H1 (cell line): ENCODE results near the gene GALT. TPM values are rescaled to one million over a fixed set of nuclear protein-coding genes. Genes with fewer than 3 reads are reported as not detected.

ENCODE experiments used
- CTCF ChIA-PET: fragments of 300-600 bp; sonication (Branson Sonifier 250); formaldehyde crosslinking; loops from one replicate; lab custom pipeline; 2021; ENCODE audit not compliant: partially characterized antibody; lab: Charles Lee
- POLR2A ChIA-PET: fragments of 300-600 bp; sonication (Branson Sonifier 250); formaldehyde crosslinking; loops from one replicate; lab custom pipeline; 2021; ENCODE audit warnings: inconsistent platforms; ENCODE audit not compliant: partially characterized antibody; lab: Charles Lee
- DNase-seq, 2 experiments: peaks; one replicate each; pipeline versions ENCODE4 v3.0.0 to v3.0.0-alpha.2; 2010 to 2022; ENCODE audit warnings: low spot score in 2 of 2, low read depth in 1 of 2, mixed read lengths in 1 of 2
- FAIRE-seq: peaks from 2 replicates; lab custom pipeline; 2011; peaks lifted over from hg19 to GRCh38; lab: Jason Lieb, UNC
- H2AFZ ChIP-seq: 2 replicates; pipeline ENCODE4 v1.8.1; 2012; ENCODE audit warnings: low read length, inconsistent platforms
- H2AK5ac ChIP-seq: 2 replicates; pipeline ENCODE4 v1.6.1; 2013; ENCODE audit warnings: low read depth, low read length
- H2BK120ac ChIP-seq: replicated peaks from 2 replicates; pipeline ENCODE3; 2013; ENCODE audit warnings: low read depth, low read length, inconsistent platforms
- H2BK12ac ChIP-seq: 2 replicates; pipeline ENCODE4 v1.6.1; 2013; ENCODE audit warnings: low read depth, low read length
- H2BK15ac ChIP-seq: 2 replicates; pipeline ENCODE4 v1.6.1; 2013; ENCODE audit warnings: low read length
- H2BK20ac ChIP-seq: 2 replicates; pipeline ENCODE4 v1.6.1; 2013; ENCODE audit warnings: low read length
- H2BK5ac ChIP-seq: 2 replicates; pipeline ENCODE4 v1.6.1; 2013; ENCODE audit warnings: low read depth, low read length
- H3K14ac ChIP-seq: 2 replicates; pipeline ENCODE4 v1.6.1; 2013; ENCODE audit warnings: inconsistent platforms; ENCODE audit not compliant: insufficient read length
- H3K18ac ChIP-seq: 2 replicates; pipeline ENCODE4 v1.6.1; 2013; ENCODE audit warnings: low read length; ENCODE audit errors: extremely low read depth
- H3K23ac ChIP-seq: 2 replicates; pipeline ENCODE4 v1.6.1; 2013; ENCODE audit warnings: inconsistent platforms; ENCODE audit not compliant: insufficient read length
- H3K23me2 ChIP-seq: 2 replicates; pipeline ENCODE4 v1.6.1; 2013; ENCODE audit warnings: low read depth, low read length
- H3K27ac ChIP-seq: 2 replicates; pipeline ENCODE4 v1.6.1; 2011; ENCODE audit warnings: low read depth, low read length, inconsistent platforms
- H3K27me3 ChIP-seq, 4 experiments: replicated peaks in 1 of 4; 1 replicate in 1 of 4; 2 replicates in 3 of 4; pipeline versions ENCODE4 v1.6.1 to v1.8.1; 2011 to 2013; ENCODE audit warnings: low read length in 3 of 4, mild to moderate bottlenecking in 3 of 4, inconsistent platforms in 2 of 4, mixed read lengths in 2 of 4, moderate library complexity in 1 of 4; ENCODE audit not compliant: control insufficient read depth in 3 of 4, insufficient read depth in 3 of 4; ENCODE audit errors: extremely low read depth in 1 of 4
- H3K36me3 ChIP-seq, 4 experiments: 2 replicates each; pipeline versions ENCODE4 v1.6.1 to v1.8.1; 2011 to 2013; ENCODE audit warnings: mild to moderate bottlenecking in 4 of 4, low read length in 3 of 4, moderate library complexity in 2 of 4, control low read depth in 1 of 4, inconsistent platforms in 1 of 4; ENCODE audit not compliant: insufficient read depth in 4 of 4, control insufficient read depth in 2 of 4
- H3K4ac ChIP-seq: replicated peaks from 2 replicates; pipeline ENCODE3; 2013; ENCODE audit warnings: low read length, low read depth, mixed read lengths, inconsistent platforms; ENCODE audit not compliant: insufficient read length
- H3K4me1 ChIP-seq, 4 experiments: replicated peaks in 1 of 4; 1 replicate in 1 of 4; 2 replicates in 3 of 4; pipeline versions ENCODE4 v1.6.1 to v1.8.1; 2011 to 2013; ENCODE audit warnings: low read length in 3 of 4, inconsistent platforms in 2 of 4, mixed read lengths in 1 of 4; ENCODE audit not compliant: insufficient read depth in 4 of 4, control insufficient read depth in 3 of 4
- H3K4me2 ChIP-seq, 2 experiments: 2 replicates each; pipeline versions ENCODE4 v1.6.1 to v1.8.1; 2011 to 2013; ENCODE audit warnings: low read depth in 2 of 2, low read length in 2 of 2, control low read depth in 1 of 2, inconsistent platforms in 1 of 2, mild to moderate bottlenecking in 1 of 2; ENCODE audit not compliant: insufficient read depth in 1 of 2
- H3K4me3 ChIP-seq, 4 experiments: fragments of 200-600, 300-600 bp in 1 of 4; sonication (generic), shearing (Covaris generic), sonication (Bioruptor Twin) in 1 of 4; 2 replicates each; pipeline versions ENCODE4 v1.5.1 to v1.8.1; 2011 to 2016; ENCODE audit warnings: low read length in 4 of 4, low read depth in 3 of 4, control low read depth in 2 of 4, inconsistent platforms in 2 of 4, mild to moderate bottlenecking in 2 of 4, mixed read lengths in 1 of 4, moderate library complexity in 1 of 4; ENCODE audit not compliant: insufficient read depth in 2 of 4; ENCODE audit errors: extremely low read depth in 1 of 4
- H3K56ac ChIP-seq: replicated peaks from 2 replicates; pipeline ENCODE3; 2013; ENCODE audit warnings: low read depth, mild to moderate bottlenecking, mixed read lengths, low read length, inconsistent platforms; ENCODE audit not compliant: insufficient read length
- H3K79me1 ChIP-seq: 2 replicates; pipeline ENCODE4 v1.6.1; 2013; ENCODE audit warnings: low read depth, low read length, control low read depth
- H3K79me2 ChIP-seq, 2 experiments: 2 replicates each; pipeline versions ENCODE4 v1.6.1 to v1.8.1; 2012 to 2013; ENCODE audit warnings: low read length in 2 of 2, mild to moderate bottlenecking in 2 of 2, inconsistent platforms in 1 of 2; ENCODE audit not compliant: insufficient read depth in 2 of 2, control insufficient read depth in 1 of 2
- H3K9ac ChIP-seq, 4 experiments: replicated peaks in 1 of 4; 1 replicate in 1 of 4; 2 replicates in 3 of 4; pipeline versions ENCODE4 v1.6.1 to v1.8.1; 2011 to 2013; ENCODE audit warnings: low read depth in 3 of 4, low read length in 3 of 4, control low read depth in 2 of 4, mild to moderate bottlenecking in 2 of 4, moderate library complexity in 2 of 4, inconsistent platforms in 1 of 4; ENCODE audit errors: extremely low read depth in 1 of 4
- H3K9me3 ChIP-seq, 2 experiments: 2 replicates each; pipeline versions ENCODE4 v1.6.1 to v1.8.1; 2012 to 2013; ENCODE audit warnings: mild to moderate bottlenecking in 2 of 2, moderate library complexity in 2 of 2, control low read depth in 1 of 2, inconsistent platforms in 1 of 2, low read depth in 1 of 2, low read length in 1 of 2, mixed read lengths in 1 of 2; ENCODE audit not compliant: insufficient read depth in 2 of 2
- H4K20me1 ChIP-seq, 2 experiments: replicated peaks in 1 of 2; 2 replicates each; pipeline versions ENCODE3 to v1.8.1; 2011 to 2013; ENCODE audit warnings: inconsistent platforms in 2 of 2, low read length in 2 of 2, mild to moderate bottlenecking in 1 of 2; ENCODE audit not compliant: insufficient read depth in 2 of 2, control insufficient read depth in 1 of 2
- H4K5ac ChIP-seq: 2 replicates; pipeline ENCODE4 v1.6.1; 2013; ENCODE audit warnings: low read length, low read depth, mixed read lengths, inconsistent platforms; ENCODE audit not compliant: insufficient read length
- H4K8ac ChIP-seq: 2 replicates; pipeline ENCODE4 v1.8.0; 2013; ENCODE audit warnings: mild to moderate bottlenecking, moderate library complexity, low read length, inconsistent platforms; ENCODE audit not compliant: insufficient read depth; ENCODE audit errors: extremely low read depth
- H4K91ac ChIP-seq: replicated peaks from 2 replicates; pipeline ENCODE3; 2013; ENCODE audit warnings: low read length, mixed read lengths, inconsistent platforms; ENCODE audit not compliant: insufficient read length
- ASH2L ChIP-seq: fragments of 200-600, 300-600 bp; sonication (generic); IDR thresholded peaks from one replicate; pipeline ENCODE4 v1.7.1; 2017; ENCODE audit warnings: low read length
- ATF3 ChIP-seq: IDR thresholded peaks from 2 replicates; pipeline ENCODE4 v1.6.1; 2011; ENCODE audit warnings: low read depth, mild to moderate bottlenecking, low read length; ENCODE audit not compliant: insufficient read depth
- CEBPB ChIP-seq: IDR thresholded peaks from 2 replicates; pipeline ENCODE4 v1.6.1; 2012; ENCODE audit warnings: low read depth, low read length
- E2F6 ChIP-seq: IDR thresholded peaks from 2 replicates; pipeline ENCODE4 v1.6.1; 2012; ENCODE audit warnings: inconsistent platforms
- KDM5A ChIP-seq: fragments of 200-600 bp; IDR thresholded peaks from 2 replicates; pipeline ENCODE4 v1.7.1; 2012; ENCODE audit warnings: mild to moderate bottlenecking, low read length, inconsistent platforms, mixed read lengths
- MAFK ChIP-seq: IDR thresholded peaks from 2 replicates; pipeline ENCODE4 v1.6.1; 2012; ENCODE audit warnings: low read depth, mild to moderate bottlenecking, improper control_type of control experiment, low read length
- RXRA ChIP-seq: IDR thresholded peaks from 2 replicates; pipeline ENCODE4 v1.6.1; 2011; ENCODE audit warnings: low read depth, mild to moderate bottlenecking, low read length, moderate library complexity; ENCODE audit not compliant: insufficient read depth
- SAP30 ChIP-seq: fragments of 300-600 bp; sonication (generic); IDR thresholded peaks from 2 replicates; pipeline ENCODE4 v1.7.1; 2012; ENCODE audit warnings: low read length, moderate library complexity, mild to moderate bottlenecking, inconsistent platforms; ENCODE audit not compliant: insufficient read depth, insufficient replicate concordance
- SP1 ChIP-seq: IDR thresholded peaks from 2 replicates; pipeline ENCODE4 v1.6.1; 2011; ENCODE audit warnings: low read depth, low read length
- ZNF274 ChIP-seq: IDR thresholded peaks from 2 replicates; pipeline ENCODE4 v1.7.0; 2012; ENCODE audit warnings: low read length, borderline replicate concordance; ENCODE audit errors: extremely low read depth
- WGBS, 2 experiments: shearing (Covaris generic) in 1 of 2; methylation state at CpG; one replicate each; pipeline versions ENCODE4 v1.1.6 to v1.1.7; 2013 to 2015; ENCODE audit warnings: low lambda C conversion rate in 2 of 2, mixed read lengths in 2 of 2, inconsistent platforms in 1 of 2, low coverage in 1 of 2, missing lambda C conversion rate in 1 of 2; ENCODE audit not compliant: insufficient replicate concordance in 2 of 2, insufficient coverage in 1 of 2, insufficient read length in 1 of 2; ENCODE audit errors: extremely low coverage in 1 of 2, missing lambda C conversion rate in 1 of 2; 5-methylcytosine and 5-hydroxymethylcytosine counted together
- polyA plus RNA-seq, 7 experiments: library from polyadenylated mRNA; depleted of rRNA in 3 of 7; stranded (reverse) in 5 of 7; unstranded in 2 of 7; fragments of >200 nt in 5 of 7; fragments of 200-250 nt in 2 of 7; gene quantifications; 1 replicate in 5 of 7; 2 replicates in 1 of 7; 4 replicates in 1 of 7; pipeline versions ENCODE4 v1.2.1 to v1.2.3, GENCODE V29; 2011 to 2013; ENCODE audit warnings: missing spikeins in 2 of 7, mixed read lengths in 2 of 7
- total RNA-seq: library from RNA; stranded (reverse); fragmentation: NEBNext Ultra II Directional; extraction: Animal tissue kit (Norgen Biotek cat#: 25700); gene quantifications from 2 replicates; pipeline ENCODE4 v1.2.1, GENCODE V29; 2021

GALT gene
- total and polyA plus RNA-seq, 2 of the 8 experiments (the other 6 are each of a cell fraction or from before 2014, with no cell fraction given) = 21.9 to 50.6 TPM

- H2AFZ ChIP-seq = no peak overlapping the region
- FAIRE-seq = no peak
- H3K18ac ChIP-seq = no peak overlapping the region
- H3K23ac ChIP-seq = no peak overlapping the region
- H4K20me1 ChIP-seq = peaks cover 0 to 6% of the 10 kb centered on the region in 2 experiments
- no peak for DNase-seq
- no peak overlapping the region for H2BK12ac ChIP-seq
- no peaks in the 10 kb centered on the region for H3K79me1 ChIP-seq
- no peak overlapping the region for H3K56ac ChIP-seq
- no peak overlapping the region for H2BK120ac ChIP-seq
- no peak overlapping the region for H3K9ac ChIP-seq
- no peaks in the 10 kb centered on the region for H3K27me3 ChIP-seq
- H2AK5ac ChIP-seq = no peak overlapping the region
- peaks cover 0 to 8% of the 10 kb centered on the region in 2 experiments; a peak in 1 of 4 replicates for H3K79me2 ChIP-seq
- no peak overlapping the region for H3K27ac ChIP-seq
- no peak overlapping the region for H2BK20ac ChIP-seq
- peaks cover 4% of the 10 kb centered on the region; the same call in 1 of the 2 replicates for H3K23me2 ChIP-seq
- peaks cover 3 to 5% of the 10 kb centered on the region in 2 experiments; a peak in 1 of 4 replicates for H3K9me3 ChIP-seq
- H3K4ac ChIP-seq = no peak overlapping the region
- H3K4me3 ChIP-seq = no peak overlapping the region
- H3K14ac ChIP-seq = no peak overlapping the region
- no peak overlapping the region for H2BK15ac ChIP-seq
- H4K8ac ChIP-seq = no peak overlapping the region
- H4K5ac ChIP-seq = no peak overlapping the region
- no peak overlapping the region for H4K91ac ChIP-seq
- TF ChIP-seq MAFK (no peak), E2F6 (no peak), SAP30 (no peak), ZNF274 (no peak), ATF3 (no peak), RXRA (no peak), SP1 (no peak), CEBPB (no peak), ASH2L (no peak), KDM5A (no peak)
- TF ChIP-seq, all 59 proteins: peak for 0
- CTCF ChIA-PET = interaction anchor here (0.6 to 5.5 kb wide), 4 partner anchors 13 to 40 kb away, joined by 3 to 27 read pairs (median 4); no protein-coding TSS in a partner anchor
- POLR2A ChIA-PET = interaction anchor here (0.8 to 1.2 kb wide), 3 partner anchors 9 to 320 kb away, joined by 3 to 4 read pairs (median 3); partner anchors contain the start of gene IL11RA
- peaks cover 0 to 5% (median 0%) of the 10 kb centered on the region in 4 experiments; a peak in 3 of 8 replicates for H3K36me3 ChIP-seq
- 77% methylated on average over 5 of the region's 5 CpGs; no CpG with 5 or more reads in 1 of the 2 experiments for WGBS, 2 experiments
- H3K4me1 ChIP-seq = peaks cover 0 to 1% (median 0%) of the 10 kb centered on the region in 4 experiments; a peak in 1 of 7 replicates
- H3K4me2 ChIP-seq = no peak overlapping the region
- no peak overlapping the region for H2BK5ac ChIP-seq
These were observed 23.5 kb downstream of the GALT start for GRCh38 chr9:34669809-34670562.
